ENCODE measurements around the gene YTHDF1. TPM values are rescaled to one million over a fixed set of nuclear protein-coding genes. Genes with fewer than 3 reads are reported as not detected.

Gene YTHDF1
- total and polyA plus RNA-seq, 2 of the 8 experiments (the other 6 are each of a cell fraction or from before 2014, with no cell fraction given): 32.8 to 66.0 TPM

- H3K36me3 ChIP-seq (ENCODE audit: control insufficient read depth in 2 of 4, insufficient read depth in 4 of 4, low read length in 3 of 4): peaks cover 3 to 8% (median 5%) of the 10 kb centered on the region in 4 experiments; a peak in 4 of 8 replicates
- no peaks in the 10 kb centered on the region; a peak in 2 of 7 replicates for H3K27me3 ChIP-seq (replicated peaks in 1 of 4; ENCODE audit: control insufficient read depth in 3 of 4, extremely low read depth in 1 of 4, insufficient read depth in 3 of 4, low read length in 3 of 4)
- peaks cover 2% of the 10 kb centered on the region for H3K79me1 ChIP-seq (ENCODE audit: low read depth, low read length)
- H3K79me2 ChIP-seq (ENCODE audit: control insufficient read depth in 1 of 2, insufficient read depth in 2 of 2, low read length in 2 of 2): no peaks in the 10 kb centered on the region
- H4K91ac ChIP-seq (replicated peaks; ENCODE audit: insufficient read length, low read length): no peak overlapping the region
- H2BK20ac ChIP-seq (ENCODE audit: low read length): no peak overlapping the region
- no peak overlapping the region for H4K8ac ChIP-seq (ENCODE audit: extremely low read depth, insufficient read depth, low read length)
- DNase-seq (ENCODE audit: low read depth in 1 of 2, low spot score in 2 of 2) (no peak), FAIRE-seq (no peak)
- no peak overlapping the region for H3K23ac ChIP-seq (ENCODE audit: insufficient read length)
- H2BK15ac ChIP-seq (ENCODE audit: low read length): no peak overlapping the region
- no peak overlapping the region for H3K27ac ChIP-seq (ENCODE audit: low read depth, low read length)
- 94% methylated on average over 20 of the region's 20 CpGs; no CpG with 5 or more reads in 1 of the 2 experiments for WGBS, 2 experiments (ENCODE audit: extremely low coverage in 1 of 2, insufficient coverage in 1 of 2, insufficient read length in 1 of 2, insufficient replicate concordance in 2 of 2, low coverage in 1 of 2, low lambda C conversion rate in 2 of 2, missing lambda C conversion rate in 1 of 2)
- no peak overlapping the region for H3K4ac ChIP-seq (replicated peaks; ENCODE audit: insufficient read length, low read depth, low read length)
- no peak overlapping the region for H3K56ac ChIP-seq (replicated peaks; ENCODE audit: insufficient read length, low read depth, low read length)
- POLR2A ChIA-PET (ENCODE audit: partially characterized antibody): interaction anchor here (1.0 to 1.5 kb wide), 4 partner anchors 18 to 56 kb away, joined by 3 read pairs; no protein-coding TSS in a partner anchor
- no peak overlapping the region for H2AK5ac ChIP-seq (ENCODE audit: low read depth, low read length)
- H4K5ac ChIP-seq (ENCODE audit: insufficient read length, low read depth, low read length): no peak overlapping the region
- no peak overlapping the region for H3K18ac ChIP-seq (ENCODE audit: extremely low read depth, low read length)
- H3K4me3 ChIP-seq (ENCODE audit: extremely low read depth in 1 of 4, insufficient read depth in 2 of 4, low read depth in 3 of 4, low read length in 4 of 4): no peak overlapping the region
- H3K23me2 ChIP-seq (ENCODE audit: low read depth, low read length): no peaks in the 10 kb centered on the region; the same call in 1 of the 2 replicates
- no peak overlapping the region for H2AFZ ChIP-seq (ENCODE audit: low read length)
- no peak for TF ChIP-seq SRF (IDR thresholded peaks at IDR 0.05; ENCODE audit: low read depth, low read length)
- TF ChIP-seq MAFK (IDR thresholded peaks at IDR 0.05; ENCODE audit: low read depth, low read length): no peak
- no peak for TF ChIP-seq EGR1 (IDR thresholded peaks at IDR 0.05; ENCODE audit: borderline replicate concordance, low read depth, low read length)
- no peak for TF ChIP-seq SIN3A (conservative IDR thresholded peaks at IDR 0.05 in 1 of 2, IDR thresholded peaks at IDR 0.05 in 1 of 2; ENCODE audit: low read depth in 1 of 2, low read length in 2 of 2)
- no peak overlapping the region for H3K9ac ChIP-seq (replicated peaks in 1 of 4; ENCODE audit: extremely low read depth in 1 of 4, low read depth in 3 of 4, low read length in 3 of 4)
- H2BK120ac ChIP-seq (replicated peaks; ENCODE audit: low read depth, low read length): no peak overlapping the region
- H3K9me3 ChIP-seq (ENCODE audit: insufficient read depth in 2 of 2, low read depth in 1 of 2, low read length in 1 of 2): peaks cover 0 to 4% of the 10 kb centered on the region in 2 experiments; a peak in 2 of 4 replicates
- no peak overlapping the region for H3K14ac ChIP-seq (ENCODE audit: insufficient read length)
- CTCF ChIA-PET (ENCODE audit: partially characterized antibody): interaction anchor here (0.7 to 4.9 kb wide), 8 partner anchors 10 to 135 kb away, joined by 3 to 28 read pairs (median 4); partner anchors contain the start of gene YTHDF1
- no peak overlapping the region for H2BK5ac ChIP-seq (ENCODE audit: low read depth, low read length)
- H4K20me1 ChIP-seq (replicated peaks in 1 of 2; ENCODE audit: control insufficient read depth in 1 of 2, insufficient read depth in 2 of 2, low read length in 2 of 2): peaks cover 1 to 21% of the 10 kb centered on the region in 2 experiments
- no peaks in the 10 kb centered on the region for H3K4me1 ChIP-seq (replicated peaks in 1 of 4; ENCODE audit: control insufficient read depth in 3 of 4, insufficient read depth in 4 of 4, low read length in 3 of 4)
- no peak overlapping the region for H2BK12ac ChIP-seq (ENCODE audit: low read depth, low read length)
- H3K4me2 ChIP-seq (ENCODE audit: insufficient read depth in 1 of 2, low read depth in 2 of 2, low read length in 2 of 2): no peak overlapping the region
These were observed 25.1 kb downstream of the YTHDF1 start for GRCh38 chr20:63190828-63191227.

Data from H1 (cell line).